Activated CD8-positive, alpha-beta memory T cell treated with anti-CD3 and anti-CD28 coated beads for 4 hours (primary cell): Measurements from ENCODE around the gene RABEP2.
A peak's percentile ranks its signal among the peaks of the same experiment; 100 is the strongest.
"Not testable (repeated sequence)": the region's sequence is repeated elsewhere in the genome, so short reads cannot be mapped to it uniquely, and the experiment has no call there.

Experiments
- DNase-seq, 2 donors: peaks; one replicate each; pipeline ENCODE4 v3.0.0-alpha.2; 2020; ENCODE audit warnings: low read depth in 2 of 2

Gene RABEP2

GRCh38 chr16:28879261-28879840 lies 45.7 kb downstream of the RABEP2 start:
- no peak for DNase-seq

- no peak for DNase-seq
Observed at GRCh38 chr16:28878083-28878926, 46.7 kb downstream of the RABEP2 start, which contains the start of gene ATP2A1. ATP2A1 (plus strand) TSS chr16:28878488; CDS start chr16:28878672, 184 bp downstream.

- DNase-seq = no peak
Observed at GRCh38 chr16:28877655-28878000, 47.4 kb downstream of the RABEP2 start.

- no peak for DNase-seq
Observed at GRCh38 chr16:28876973-28877654, 47.9 kb downstream of the RABEP2 start.

GRCh38 chr16:28876019-28876659 lies 48.9 kb downstream of the RABEP2 start:
- DNase-seq = no peak

- DNase-seq = no peak
Observed at GRCh38 chr16:28875134-28876018, 49.7 kb downstream of the RABEP2 start.

GRCh38 chr16:28874406-28874805 lies 50.6 kb downstream of the RABEP2 start:
- DNase-seq = no peak

- peak; percentile 28 to 31 for DNase-seq
Observed at GRCh38 chr16:28873543-28874201, 51.4 kb downstream of the RABEP2 start.

GRCh38 chr16:28872952-28873351 lies 52.1 kb downstream of the RABEP2 start:
- no peak for DNase-seq

- DNase-seq = no peak
Observed at GRCh38 chr16:28869201-28869600, 55.8 kb downstream of the RABEP2 start.

GRCh38 chr16:28867646-28868045 lies 57.4 kb downstream of the RABEP2 start:
- not testable (repeated sequence) for DNase-seq

- DNase-seq = no peak
Observed at GRCh38 chr16:28867241-28867640, 57.8 kb downstream of the RABEP2 start.

- no peak for DNase-seq
Observed at GRCh38 chr16:28866454-28866804, 58.6 kb downstream of the RABEP2 start.

GRCh38 chr16:28865722-28866453 lies 59.1 kb downstream of the RABEP2 start:
- no peak for DNase-seq

GRCh38 chr16:28865001-28865688 lies 59.9 kb downstream of the RABEP2 start:
- DNase-seq = no peak

- DNase-seq = no peak
Observed at GRCh38 chr16:28863929-28864793, 60.9 kb downstream of the RABEP2 start.

GRCh38 chr16:28859326-28859725 lies 65.7 kb downstream of the RABEP2 start:
- DNase-seq = no peak

GRCh38 chr16:28858421-28858820 lies 66.6 kb downstream of the RABEP2 start:
- no peak for DNase-seq
